ENCODE measurements around the gene LLGL2.

The LLGL2 gene

GRCh38 chr17:75568412-75569255, 43.1 kb downstream of the LLGL2 start:
- no peaks in the 10 kb centered on the region for H3K27me3 ChIP-seq (ENCODE audit: insufficient read depth, poor library complexity, severe bottlenecking)
- no peak overlapping the region for H3K4me3 ChIP-seq (replicated peaks; ENCODE audit: insufficient read depth, low read length)
- TF ChIP-seq SPI1 (IDR thresholded peaks at IDR 0.05; ENCODE audit: borderline replicate concordance, low read depth) (no peak), REST (IDR thresholded peaks at IDR 0.05; ENCODE audit: insufficient replicate concordance, low read depth) (no peak), GABPA (IDR thresholded peaks at IDR 0.05; ENCODE audit: low read depth) (no peak), POLR2AphosphoS5 (IDR thresholded peaks at IDR 0.05; ENCODE audit: low read depth) (no peak)
- TF ChIP-seq, protein P1, sequence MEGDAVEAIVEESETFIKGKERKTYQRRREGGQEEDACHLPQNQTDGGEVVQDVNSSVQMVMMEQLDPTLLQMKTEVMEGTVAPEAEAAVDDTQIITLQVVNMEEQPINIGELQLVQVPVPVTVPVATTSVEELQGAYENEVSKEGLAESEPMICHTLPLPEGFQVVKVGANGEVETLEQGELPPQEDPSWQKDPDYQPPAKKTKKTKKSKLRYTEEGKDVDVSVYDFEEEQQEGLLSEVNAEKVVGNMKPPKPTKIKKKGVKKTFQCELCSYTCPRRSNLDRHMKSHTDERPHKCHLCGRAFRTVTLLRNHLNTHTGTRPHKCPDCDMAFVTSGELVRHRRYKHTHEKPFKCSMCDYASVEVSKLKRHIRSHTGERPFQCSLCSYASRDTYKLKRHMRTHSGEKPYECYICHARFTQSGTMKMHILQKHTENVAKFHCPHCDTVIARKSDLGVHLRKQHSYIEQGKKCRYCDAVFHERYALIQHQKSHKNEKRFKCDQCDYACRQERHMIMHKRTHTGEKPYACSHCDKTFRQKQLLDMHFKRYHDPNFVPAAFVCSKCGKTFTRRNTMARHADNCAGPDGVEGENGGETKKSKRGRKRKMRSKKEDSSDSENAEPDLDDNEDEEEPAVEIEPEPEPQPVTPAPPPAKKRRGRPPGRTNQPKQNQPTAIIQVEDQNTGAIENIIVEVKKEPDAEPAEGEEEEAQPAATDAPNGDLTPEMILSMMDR (IDR thresholded peaks at IDR 0.05; ENCODE audit: insufficient read depth, low read length): no peak
- H3K27ac ChIP-seq (replicated peaks): no peak overlapping the region
- no peak for DNase-seq (ENCODE audit: low read depth in 1 of 2, low spot score in 1 of 2)

DNA sequence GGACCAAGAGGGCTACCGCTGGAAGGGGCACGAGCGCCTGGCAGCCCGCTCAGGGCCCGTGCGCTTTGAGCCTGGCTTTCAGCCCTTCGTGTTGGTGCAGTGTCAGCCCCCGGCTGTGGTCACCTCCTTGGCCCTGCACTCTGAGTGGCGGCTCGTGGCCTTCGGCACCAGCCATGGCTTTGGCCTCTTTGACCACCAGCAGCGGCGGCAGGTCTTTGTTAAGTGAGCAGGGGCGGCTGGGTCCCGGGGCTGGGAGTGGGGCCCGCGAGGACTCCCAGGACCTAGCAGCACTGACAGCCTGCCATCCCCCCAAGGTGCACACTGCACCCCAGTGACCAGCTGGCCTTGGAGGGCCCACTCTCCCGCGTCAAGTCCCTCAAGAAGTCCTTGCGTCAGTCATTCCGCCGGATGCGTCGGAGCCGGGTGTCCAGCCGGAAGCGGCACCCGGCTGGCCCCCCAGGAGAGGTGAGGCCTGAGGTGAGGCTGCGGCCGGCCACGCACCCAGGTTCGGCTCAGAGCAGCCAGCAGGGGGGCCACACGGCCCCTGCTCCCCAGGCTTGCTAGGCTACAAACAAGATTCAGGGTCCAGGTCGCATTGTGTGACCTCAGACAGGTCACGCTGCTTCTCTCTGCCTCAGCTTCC, 44.7 kb downstream of the LLGL2 start:
- no peak for TF ChIP-seq SPI1 (IDR thresholded peaks at IDR 0.05; ENCODE audit: borderline replicate concordance, low read depth)
- no peak for TF ChIP-seq REST (IDR thresholded peaks at IDR 0.05; ENCODE audit: insufficient replicate concordance, low read depth)
- TF ChIP-seq GABPA (IDR thresholded peaks at IDR 0.05; ENCODE audit: low read depth): no peak
- no peak for DNase-seq (ENCODE audit: low read depth in 1 of 2, low spot score in 1 of 2)
- peak overlapping the region; percentile 86; the same call in 1 of the 2 replicates for H3K27ac ChIP-seq (replicated peaks)

DNA sequence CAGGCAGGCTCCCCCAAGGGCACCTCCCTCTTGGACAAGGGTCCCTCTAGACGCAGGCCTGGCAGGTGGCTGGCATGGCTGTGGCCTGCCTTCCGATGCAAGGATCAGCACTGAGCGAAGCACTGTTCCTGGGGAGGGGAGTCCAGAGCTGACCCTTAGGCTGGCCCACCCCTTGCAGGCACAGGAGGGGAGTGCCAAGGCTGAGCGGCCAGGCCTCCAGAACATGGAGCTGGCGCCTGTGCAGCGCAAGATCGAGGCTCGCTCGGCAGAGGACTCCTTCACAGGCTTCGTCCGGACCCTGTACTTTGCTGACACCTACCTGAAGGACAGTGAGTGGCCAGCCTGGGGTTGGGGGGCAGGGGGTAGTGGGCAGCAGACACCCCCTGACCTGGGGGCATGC, 45.3 kb downstream of the LLGL2 start:
- H3K27ac ChIP-seq (replicated peaks): peak overlapping the region; percentile 86
- no peak for TF ChIP-seq SPI1 (IDR thresholded peaks at IDR 0.05; ENCODE audit: borderline replicate concordance, low read depth)
- TF ChIP-seq POLR2AphosphoS5 (IDR thresholded peaks at IDR 0.05; ENCODE audit: low read depth): no peak
- TF ChIP-seq GABPA (IDR thresholded peaks at IDR 0.05; ENCODE audit: low read depth): no peak
- TF ChIP-seq, protein P1 (IDR thresholded peaks at IDR 0.05; ENCODE audit: insufficient read depth, low read length): no peak
- no peak for TF ChIP-seq REST (IDR thresholded peaks at IDR 0.05; ENCODE audit: insufficient replicate concordance, low read depth)
- H3K4me3 ChIP-seq (replicated peaks; ENCODE audit: insufficient read depth, low read length): no peak overlapping the region
- no peak for DNase-seq (ENCODE audit: low read depth in 1 of 2, low spot score in 1 of 2)
- no peaks in the 10 kb centered on the region for H3K27me3 ChIP-seq (ENCODE audit: insufficient read depth, poor library complexity, severe bottlenecking)

More for the DNA sequence above, 44.7 kb downstream of the LLGL2 start:
- Histone ChIP-seq H3K4me3 (replicated peaks; ENCODE audit: insufficient read depth, low read length) (no peak overlapping the region), H3K27me3 (ENCODE audit: insufficient read depth, poor library complexity, severe bottlenecking) (no peaks in the 10 kb centered on the region)
